DND-41 (cell line): ENCODE results near the gene HOXB7.

Source experiments
- ATAC-seq: fragments of 200-7000 bp; cut with Tn5 transposase; 3 replicates; pipeline ENCODE4 v1.9.1; 2021; ENCODE audit warnings: low read depth; ENCODE audit not compliant: insufficient read depth
- DNase-seq: peaks from one replicate; pipeline ENCODE4 v3.0.0-alpha.2; 2020
- H2AFZ ChIP-seq: 2 replicates; pipeline ENCODE4 v1.6.0; 2012; ENCODE audit warnings: low read depth, low read length
- H3K27ac ChIP-seq: 2 replicates; pipeline ENCODE4 v1.5.1; 2012; ENCODE audit warnings: low read length, inconsistent platforms
- H3K27me3 ChIP-seq: fragments of 200-600 bp; sonication (generic); 2 replicates; pipeline ENCODE4 v1.6.0; 2012; ENCODE audit warnings: low read length, mild to moderate bottlenecking, inconsistent platforms; ENCODE audit not compliant: insufficient read depth, poor library complexity
- H3K36me3 ChIP-seq: 2 replicates; pipeline ENCODE4 v1.5.1; 2012; ENCODE audit warnings: low read length, inconsistent platforms; ENCODE audit not compliant: insufficient read depth
- H3K4me1 ChIP-seq: 2 replicates; pipeline ENCODE4 v1.5.1; 2012; ENCODE audit warnings: mild to moderate bottlenecking, low read length; ENCODE audit not compliant: insufficient read depth
- H3K4me2 ChIP-seq: 2 replicates; pipeline ENCODE4 v1.6.0; 2012; ENCODE audit warnings: mild to moderate bottlenecking, moderate library complexity, low read length, inconsistent platforms; ENCODE audit not compliant: insufficient read depth
- H3K4me3 ChIP-seq, 2 experiments: fragments of 200-600 bp in 1 of 2; shearing (Covaris generic) in 1 of 2; 2 replicates each; pipeline ENCODE4 v1.5.1; 2012 to 2016; ENCODE audit warnings: inconsistent platforms in 2 of 2, low read length in 2 of 2, mild to moderate bottlenecking in 2 of 2, low read depth in 1 of 2, moderate library complexity in 1 of 2
- H3K79me2 ChIP-seq: 2 replicates; pipeline ENCODE4 v1.6.0; 2012; ENCODE audit warnings: low read length, inconsistent platforms; ENCODE audit not compliant: insufficient read depth
- H3K9ac ChIP-seq: 2 replicates; pipeline ENCODE4 v1.6.0; 2012; ENCODE audit warnings: low read depth, mild to moderate bottlenecking, inconsistent platforms, low read length, moderate library complexity
- H3K9me3 ChIP-seq: 2 replicates; pipeline ENCODE4 v1.5.1; 2012; ENCODE audit warnings: low read length, moderate library complexity, mild to moderate bottlenecking, inconsistent platforms; ENCODE audit not compliant: insufficient read depth, severe bottlenecking
- H4K20me1 ChIP-seq: 2 replicates; pipeline ENCODE4 v1.6.0; 2012; ENCODE audit warnings: low read length; ENCODE audit not compliant: insufficient read depth
- EZH2 ChIP-seq: IDR thresholded peaks from 3 replicates; pipeline ENCODE4 v1.6.1; 2012; ENCODE audit warnings: borderline replicate concordance, low read depth, mild to moderate bottlenecking, moderate library complexity, low read length, inconsistent platforms; ENCODE audit not compliant: severe bottlenecking
- TF ChIP-seq, protein P1 (sequence below): IDR thresholded peaks from 2 replicates; pipeline ENCODE4 v1.5.1; 2012; ENCODE audit warnings: borderline replicate concordance, low read length, moderate library complexity, mild to moderate bottlenecking; ENCODE audit not compliant: poor library complexity, severe bottlenecking; ENCODE audit errors: extremely low read depth

Gene HOXB7

DNA sequence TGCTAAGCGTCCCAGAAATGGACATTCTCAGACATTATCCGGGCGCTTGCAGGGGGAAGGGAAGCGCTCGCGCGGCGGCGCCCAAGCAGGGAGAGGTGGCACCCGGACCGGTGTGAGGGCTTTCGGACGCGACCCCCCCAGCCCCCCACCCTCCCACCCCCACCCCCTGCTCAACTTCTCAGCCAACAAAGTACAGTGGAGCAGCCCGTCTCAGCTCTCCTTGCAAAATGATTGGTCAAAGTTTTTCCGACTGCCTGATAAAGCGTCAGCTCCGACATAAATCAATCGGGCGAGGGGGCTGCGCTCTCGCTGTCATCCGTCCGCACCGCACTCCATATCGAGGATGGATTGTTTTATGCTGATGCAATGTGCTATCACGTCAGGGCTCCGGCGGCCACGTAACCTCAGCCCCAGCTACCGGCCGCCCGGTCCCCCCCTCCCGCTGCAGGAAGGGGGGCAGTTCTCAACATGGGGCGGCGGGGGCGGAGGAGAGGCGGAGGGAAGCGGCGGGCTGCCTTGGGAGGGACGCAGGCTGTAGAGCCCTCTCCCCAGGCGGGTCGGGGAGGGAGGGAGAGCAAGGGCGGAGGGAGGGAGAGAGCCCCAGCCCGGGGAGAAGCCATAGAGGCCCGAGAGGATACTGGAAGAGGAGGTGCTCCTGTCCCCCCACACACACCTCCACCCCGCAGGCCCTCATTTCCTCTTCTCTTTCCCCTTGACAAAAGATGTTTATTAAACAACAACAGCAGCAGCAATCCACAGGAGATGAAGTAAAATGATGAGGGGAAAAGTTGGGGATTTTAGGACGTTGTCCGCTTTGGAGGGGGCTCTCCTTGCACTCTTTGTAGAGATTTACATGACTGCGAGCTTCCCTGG is 15.7 kb upstream of the HOXB7 start, which contains the start of gene HOXB9:
Gene HOXB9, minus strand, starts transcription at position 114 of the 873 bp plus-strand sequence. Its CDS starts 89 bp downstream, at position 25.
- Histone ChIP-seq H3K27ac (no peak within 1 kb of the TSS), H3K27me3 (peaks cover 66% of the 10 kb centered on the region), H3K9me3 (no peaks in the 10 kb centered on the region), H3K9ac (no peak within 1 kb of the TSS), H2AFZ (no peak within 1 kb of the TSS), H4K20me1 (no peaks in the 10 kb centered on the region; the same call in 1 of the 2 replicates), H3K4me2 (no peak within 1 kb of the TSS), H3K36me3 (no peaks in the 10 kb centered on the region), H3K4me3 (no peak within 1 kb of the TSS), H3K79me2 (no peaks in the 10 kb centered on the region), H3K4me1 (no peaks in the 10 kb centered on the region)
- no peak for DNase-seq
- ATAC-seq: no peak
- TF ChIP-seq, protein P1, sequence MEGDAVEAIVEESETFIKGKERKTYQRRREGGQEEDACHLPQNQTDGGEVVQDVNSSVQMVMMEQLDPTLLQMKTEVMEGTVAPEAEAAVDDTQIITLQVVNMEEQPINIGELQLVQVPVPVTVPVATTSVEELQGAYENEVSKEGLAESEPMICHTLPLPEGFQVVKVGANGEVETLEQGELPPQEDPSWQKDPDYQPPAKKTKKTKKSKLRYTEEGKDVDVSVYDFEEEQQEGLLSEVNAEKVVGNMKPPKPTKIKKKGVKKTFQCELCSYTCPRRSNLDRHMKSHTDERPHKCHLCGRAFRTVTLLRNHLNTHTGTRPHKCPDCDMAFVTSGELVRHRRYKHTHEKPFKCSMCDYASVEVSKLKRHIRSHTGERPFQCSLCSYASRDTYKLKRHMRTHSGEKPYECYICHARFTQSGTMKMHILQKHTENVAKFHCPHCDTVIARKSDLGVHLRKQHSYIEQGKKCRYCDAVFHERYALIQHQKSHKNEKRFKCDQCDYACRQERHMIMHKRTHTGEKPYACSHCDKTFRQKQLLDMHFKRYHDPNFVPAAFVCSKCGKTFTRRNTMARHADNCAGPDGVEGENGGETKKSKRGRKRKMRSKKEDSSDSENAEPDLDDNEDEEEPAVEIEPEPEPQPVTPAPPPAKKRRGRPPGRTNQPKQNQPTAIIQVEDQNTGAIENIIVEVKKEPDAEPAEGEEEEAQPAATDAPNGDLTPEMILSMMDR: no peak
- TF ChIP-seq EZH2: no peak

- no peaks in the 10 kb centered on the region for H3K4me1 ChIP-seq
- TF ChIP-seq, protein P1: no peak
- no peak overlapping the region for H3K4me3 ChIP-seq
- no peak overlapping the region for H2AFZ ChIP-seq
- H3K4me2 ChIP-seq: no peak overlapping the region
- no peaks in the 10 kb centered on the region for H3K36me3 ChIP-seq
- H4K20me1 ChIP-seq: no peaks in the 10 kb centered on the region; the same call in 1 of the 2 replicates
- no peak overlapping the region for H3K9ac ChIP-seq
- ATAC-seq (no peak), DNase-seq (no peak)
- H3K79me2 ChIP-seq: no peaks in the 10 kb centered on the region
- H3K9me3 ChIP-seq: no peaks in the 10 kb centered on the region
- peaks cover 64% of the 10 kb centered on the region for H3K27me3 ChIP-seq
- H3K27ac ChIP-seq: no peak overlapping the region
Measured at GRCh38 chr17:48625495-48626244, 14.9 kb upstream of the HOXB7 start.

- no peak for DNase-seq
Measured at GRCh38 chr17:48624544-48625494, 14.0 kb upstream of the HOXB7 start.

More at GRCh38 chr17:48624544-48625494, 14.0 kb upstream of the HOXB7 start:
- TF ChIP-seq EZH2: no peak
- TF ChIP-seq, protein P1: no peak
- ATAC-seq: no peak
- no peak overlapping the region for H2AFZ ChIP-seq
- no peak overlapping the region for H3K9ac ChIP-seq
- no peaks in the 10 kb centered on the region for H3K4me1 ChIP-seq
- no peaks in the 10 kb centered on the region; the same call in 1 of the 2 replicates for H4K20me1 ChIP-seq
- no peak overlapping the region for H3K4me2 ChIP-seq
- H3K4me3 ChIP-seq: no peak overlapping the region
- H3K9me3 ChIP-seq: no peaks in the 10 kb centered on the region
- H3K79me2 ChIP-seq: no peaks in the 10 kb centered on the region
- H3K36me3 ChIP-seq: no peaks in the 10 kb centered on the region
- no peak overlapping the region for H3K27ac ChIP-seq
- H3K27me3 ChIP-seq: peaks cover 58% of the 10 kb centered on the region
